ELR (cell line): ENCODE data around the gene RGS7.
A peak's percentile ranks its signal among the peaks of the same experiment; 100 is the strongest.
"Not testable (repeated sequence)": the region's sequence is repeated elsewhere in the genome, so short reads cannot be mapped to it uniquely, and the experiment has no call there.

Source experiments
- DNase-seq: peaks from one replicate; pipeline ENCODE4 v3.0.0-alpha.2; 2015; ENCODE audit warnings: low read depth

The RGS7 gene

DNA sequence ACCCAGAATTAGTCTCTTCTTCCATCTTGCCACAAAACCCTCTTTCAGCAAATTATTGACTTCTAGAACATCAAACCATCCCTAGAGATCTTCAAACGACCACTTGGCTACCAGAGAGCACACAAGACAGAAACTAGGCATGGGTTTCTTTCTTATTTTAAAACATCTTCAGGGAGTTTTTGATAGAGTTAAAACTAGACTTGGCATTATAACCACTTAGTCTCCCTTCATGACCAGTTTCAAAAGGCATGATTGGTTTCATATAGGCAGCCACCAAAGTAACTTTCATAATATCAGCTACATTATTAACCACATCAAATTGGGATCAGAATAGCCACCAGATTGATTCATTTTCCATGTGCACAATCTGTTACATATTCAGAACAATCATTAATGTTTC, 376.7 kb downstream of the RGS7 start:
- DNase-seq, result no peak

DNA sequence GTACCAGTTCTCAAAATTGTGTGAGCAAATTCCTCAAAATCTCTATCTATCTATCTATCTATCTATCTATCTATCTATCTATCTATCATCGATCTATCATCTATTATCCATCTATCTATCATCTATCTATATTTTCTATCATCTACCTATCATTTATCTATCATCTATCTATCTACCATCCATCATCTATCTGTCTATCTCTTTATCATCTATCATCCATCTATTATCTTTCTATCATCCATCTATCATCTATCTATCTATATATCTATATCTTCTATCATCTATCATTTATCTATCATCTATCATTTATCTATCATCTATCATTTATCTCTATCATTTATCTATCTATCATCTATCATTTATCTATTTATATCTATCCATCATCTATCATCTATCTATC, 380.3 kb downstream of the RGS7 start:
- no peak for DNase-seq

DNA sequence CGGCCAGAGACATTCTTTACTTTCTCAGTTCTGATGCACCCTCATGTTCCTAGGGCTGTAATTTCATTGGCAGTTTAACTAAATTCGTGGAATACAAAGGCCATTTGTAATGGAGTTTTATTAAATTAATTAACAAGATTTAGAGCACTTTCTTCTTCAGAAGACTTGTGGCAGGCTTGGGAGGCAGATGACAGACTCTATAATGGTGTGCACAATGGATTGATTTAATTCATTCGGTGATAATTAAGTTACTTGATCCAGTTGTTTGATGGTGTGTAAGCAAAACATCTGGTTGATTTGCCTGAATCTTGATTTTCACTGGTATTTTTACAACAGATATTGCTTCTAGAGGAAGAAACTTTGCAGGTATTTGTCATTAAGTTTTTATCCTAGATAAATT, 383.1 kb downstream of the RGS7 start:
- DNase-seq, result no peak

DNA sequence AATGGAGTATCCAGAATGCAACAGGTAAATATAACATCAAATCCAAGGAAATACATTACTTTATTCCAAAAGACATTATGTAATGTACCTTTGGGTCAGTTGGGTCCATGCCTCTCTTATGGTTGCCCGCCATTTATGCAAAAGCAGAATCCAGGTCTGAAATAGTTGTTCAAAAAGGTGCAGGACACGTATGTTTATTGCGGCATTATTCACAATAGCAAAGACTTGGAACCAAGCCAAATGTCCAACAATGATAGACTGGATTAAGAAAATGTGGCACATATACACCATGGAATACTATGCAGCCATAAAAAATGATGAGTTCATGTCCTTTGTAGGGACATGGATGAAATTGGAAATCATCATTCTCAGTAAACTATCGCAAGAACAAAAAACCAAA, 384.9 kb downstream of the RGS7 start:
- not testable (repeated sequence) for DNase-seq

DNA sequence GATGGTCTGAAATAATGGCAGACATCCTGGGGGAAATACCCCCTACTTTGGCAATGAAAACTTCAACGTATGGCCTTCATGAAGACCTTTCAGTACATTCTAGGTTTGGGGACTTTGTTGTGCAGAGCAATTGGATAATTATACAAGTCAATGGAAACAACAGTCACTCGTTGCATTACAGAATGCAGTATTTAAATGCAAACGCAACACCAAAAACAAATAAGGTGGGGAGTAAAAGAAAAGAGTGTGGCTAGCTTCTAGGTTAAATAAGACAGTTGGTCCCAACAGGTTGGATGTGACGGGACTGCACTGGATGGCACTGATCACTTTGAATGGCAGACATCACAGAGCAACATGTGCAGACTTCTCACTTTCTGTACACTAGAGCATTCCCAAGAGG, 386.8 kb downstream of the RGS7 start:
- DNase-seq, result no peak

DNA sequence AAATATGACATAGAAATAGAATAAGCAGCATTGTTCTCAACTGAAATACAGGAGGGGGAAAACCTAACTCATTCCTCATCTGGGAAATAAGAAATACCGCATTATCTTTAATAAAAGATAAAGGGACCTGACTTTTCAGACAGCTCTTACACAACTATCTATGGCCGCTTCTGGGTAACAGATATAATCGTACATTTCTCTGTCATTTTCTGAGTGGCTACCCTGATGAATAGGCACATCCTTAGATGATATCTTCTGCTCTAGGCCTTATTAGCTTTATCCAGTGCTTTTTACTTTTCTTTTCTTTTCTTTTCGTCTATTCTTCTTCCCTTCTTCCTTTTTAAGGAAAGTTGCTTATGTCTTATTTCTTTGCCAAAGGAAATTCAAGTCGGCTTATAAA, 388.1 kb downstream of the RGS7 start:
- no peak for DNase-seq

DNA sequence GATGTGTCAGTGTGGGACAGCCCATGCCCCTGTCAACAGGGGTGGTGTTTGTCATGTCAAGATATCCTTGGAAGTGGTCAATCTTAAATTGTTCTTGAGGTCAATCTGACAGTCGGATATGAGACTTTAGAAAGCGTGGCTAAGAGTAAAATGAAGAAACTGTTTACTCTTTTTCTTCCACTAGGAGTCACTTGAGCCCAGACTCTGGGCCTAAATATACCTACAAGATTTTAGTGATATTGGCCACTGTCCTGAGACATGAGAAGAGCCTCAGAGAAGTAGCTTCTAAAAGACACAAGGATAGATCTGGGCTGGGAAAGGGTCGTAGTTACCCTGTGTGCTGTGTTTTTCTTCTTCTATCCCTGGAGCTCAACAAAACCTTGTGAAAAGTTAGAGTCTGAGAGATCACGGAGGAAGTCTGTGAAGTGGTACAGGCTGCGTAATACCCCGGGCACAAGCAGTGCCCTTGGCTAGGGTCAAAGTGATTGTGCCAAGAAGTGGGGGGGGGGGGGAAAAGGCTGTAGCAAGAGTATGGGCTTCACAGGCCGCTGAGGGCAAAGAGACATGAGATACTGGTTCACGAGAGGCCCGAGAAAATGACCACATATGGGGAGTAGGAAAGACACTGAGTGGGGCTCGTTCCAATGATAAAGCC, 389.8 kb downstream of the RGS7 start:
- peak; percentile 60 for DNase-seq

DNA sequence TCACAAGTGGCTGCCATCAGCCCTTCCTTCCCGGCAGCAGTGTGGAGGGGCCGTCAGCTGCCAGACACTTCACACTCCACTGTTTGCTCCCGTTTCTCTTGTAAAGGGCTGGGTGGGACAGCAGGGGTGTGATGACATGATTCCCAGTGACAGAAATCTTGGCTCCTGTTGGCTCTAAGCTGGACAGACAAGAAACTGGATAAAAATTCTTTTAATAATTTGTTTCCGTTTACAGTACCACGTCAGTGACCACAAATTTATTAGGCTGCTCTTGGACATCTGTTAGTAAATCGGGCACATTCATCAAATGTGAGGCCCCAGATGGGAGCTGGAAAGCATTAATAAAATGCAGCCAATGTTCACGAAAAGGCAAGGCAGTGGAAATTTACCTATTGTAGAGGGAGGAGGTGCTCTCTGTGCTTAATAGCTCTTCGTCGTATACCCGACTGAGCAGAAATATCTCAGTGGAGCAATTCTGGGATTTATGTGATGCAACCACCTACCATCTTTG, 391.4 kb downstream of the RGS7 start:
- no peak for DNase-seq

DNA sequence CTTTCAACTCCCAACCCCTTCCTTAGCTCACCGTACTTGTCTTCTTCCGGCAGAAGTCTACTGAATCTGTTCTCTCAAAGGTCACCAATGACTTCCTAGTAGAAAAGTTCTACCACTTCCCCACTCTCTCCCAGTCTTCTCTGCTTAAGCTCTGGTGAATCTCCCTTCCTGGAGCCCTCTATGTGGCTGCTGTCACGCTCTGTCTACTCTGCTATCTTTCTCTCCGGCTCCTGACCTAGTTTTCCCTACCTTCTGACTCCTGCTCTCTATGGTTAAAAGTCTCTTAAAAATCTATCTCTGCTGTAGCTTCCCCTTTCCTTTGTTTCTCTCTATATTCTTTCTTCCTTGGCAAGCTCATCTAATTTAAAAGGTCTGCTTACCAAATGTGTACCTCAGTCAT, 394.9 kb downstream of the RGS7 start:
- no peak for DNase-seq

DNA sequence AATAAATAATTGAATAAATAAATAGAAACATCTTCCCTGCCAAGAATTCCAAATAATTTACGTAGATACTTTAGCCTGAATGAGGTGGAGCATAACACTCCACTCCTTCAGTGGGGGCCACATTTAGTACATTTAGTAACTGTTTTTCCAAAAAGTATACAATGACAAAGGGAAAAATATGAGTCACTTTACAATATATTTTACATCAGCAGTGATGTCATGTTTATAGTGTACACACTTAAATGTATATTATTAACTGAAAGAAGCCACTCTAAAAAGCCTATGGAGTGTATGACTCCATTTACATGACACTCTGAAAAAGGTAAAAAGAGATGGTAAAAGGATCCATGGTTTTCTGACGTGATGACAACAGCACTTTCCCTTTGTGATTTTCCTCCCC, 400.6 kb downstream of the RGS7 start:
- DNase-seq, result no peak

DNA sequence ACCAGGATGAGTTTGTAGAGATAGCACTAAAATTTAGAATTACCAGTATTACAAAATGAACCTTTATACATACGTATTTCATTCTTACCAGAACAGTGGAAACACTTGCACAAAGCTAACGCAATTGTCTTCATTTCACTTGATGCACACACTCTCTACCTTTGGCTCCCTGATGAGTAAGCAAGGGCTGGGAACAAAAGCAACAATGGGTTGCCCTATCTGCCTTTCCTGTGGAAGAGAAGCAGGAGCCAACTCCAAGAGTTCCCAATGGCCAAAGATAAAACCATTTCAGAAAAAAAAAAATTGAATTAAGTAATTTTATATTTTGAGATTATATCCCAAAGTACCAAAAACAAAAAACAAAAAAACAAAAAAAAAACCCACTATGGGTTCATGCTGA, 401.0 kb downstream of the RGS7 start:
- DNase-seq, result no peak

DNA sequence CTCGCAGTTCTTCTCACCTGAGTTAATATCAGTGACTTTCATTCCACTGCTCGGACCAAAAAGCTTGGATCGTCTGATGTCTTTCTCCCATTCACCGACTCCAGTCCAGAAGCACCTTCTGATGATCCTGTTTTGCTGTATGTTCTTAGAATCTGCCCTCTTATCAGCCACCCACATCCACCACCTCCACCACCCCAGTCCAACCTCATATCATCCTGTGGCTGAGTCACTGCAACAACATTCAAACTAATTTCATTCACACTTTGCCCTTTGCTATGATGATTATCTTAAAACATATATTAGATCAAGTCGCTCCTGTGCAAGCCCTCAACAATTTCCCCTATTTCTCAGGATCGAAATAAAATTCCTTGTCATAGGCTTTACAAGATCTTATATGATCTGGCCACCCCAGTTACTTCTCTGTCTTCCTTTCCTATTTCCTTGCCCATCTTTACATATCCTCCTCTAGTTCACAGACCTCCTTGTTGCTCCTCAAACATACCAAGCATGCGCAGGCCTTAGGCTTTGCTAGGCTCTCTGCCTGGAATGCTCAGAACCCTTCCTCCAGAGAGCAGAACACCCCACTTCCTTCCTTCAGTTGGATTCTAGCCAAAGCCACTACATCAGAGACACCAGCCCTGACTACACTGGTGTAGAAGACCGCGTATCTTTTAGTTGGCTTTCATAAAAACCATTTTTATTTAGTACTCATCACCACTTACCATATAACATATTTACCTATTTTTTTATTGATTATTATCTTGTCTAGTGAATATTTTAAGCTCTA, 409.4 kb downstream of the RGS7 start:
- DNase-seq, result no peak

DNA sequence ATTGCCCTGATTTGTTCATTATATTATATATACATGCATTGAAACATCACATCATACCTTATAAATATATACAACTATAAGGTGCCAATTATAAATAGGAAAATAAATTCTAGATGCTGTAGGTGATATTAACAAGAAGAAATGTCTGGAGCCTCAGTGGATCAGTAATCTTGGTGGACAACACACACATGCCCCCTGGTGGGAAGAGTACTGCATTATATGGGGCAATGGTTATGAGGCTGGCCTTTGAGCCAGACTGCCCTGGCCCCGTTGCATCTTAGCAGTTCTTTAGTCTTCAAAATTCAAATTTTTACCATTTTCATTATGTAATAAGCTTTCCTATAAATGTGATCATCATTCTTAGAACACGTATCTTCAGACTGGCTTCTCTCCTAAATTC, 410.1 kb downstream of the RGS7 start:
- DNase-seq, result peak; percentile 72

DNA sequence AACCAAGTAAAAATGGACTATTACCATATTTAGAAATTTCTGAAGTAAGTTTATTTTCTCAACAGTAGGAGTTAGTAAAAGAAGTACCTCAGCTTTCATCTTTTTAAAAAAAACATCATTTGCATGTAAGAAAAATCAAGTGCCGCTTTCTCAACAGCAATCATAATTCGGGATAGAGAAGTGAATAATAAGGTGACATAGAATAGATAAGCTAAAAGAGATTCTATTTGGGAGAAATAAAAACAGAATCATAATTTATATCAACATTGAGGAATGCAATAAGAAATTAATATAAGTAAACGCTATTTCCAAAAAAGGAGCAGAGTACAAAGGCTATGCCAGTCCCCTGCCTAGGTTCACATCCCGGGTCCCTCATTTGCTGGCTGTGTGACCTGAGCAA, 414.1 kb downstream of the RGS7 start:
- no peak for DNase-seq

DNA sequence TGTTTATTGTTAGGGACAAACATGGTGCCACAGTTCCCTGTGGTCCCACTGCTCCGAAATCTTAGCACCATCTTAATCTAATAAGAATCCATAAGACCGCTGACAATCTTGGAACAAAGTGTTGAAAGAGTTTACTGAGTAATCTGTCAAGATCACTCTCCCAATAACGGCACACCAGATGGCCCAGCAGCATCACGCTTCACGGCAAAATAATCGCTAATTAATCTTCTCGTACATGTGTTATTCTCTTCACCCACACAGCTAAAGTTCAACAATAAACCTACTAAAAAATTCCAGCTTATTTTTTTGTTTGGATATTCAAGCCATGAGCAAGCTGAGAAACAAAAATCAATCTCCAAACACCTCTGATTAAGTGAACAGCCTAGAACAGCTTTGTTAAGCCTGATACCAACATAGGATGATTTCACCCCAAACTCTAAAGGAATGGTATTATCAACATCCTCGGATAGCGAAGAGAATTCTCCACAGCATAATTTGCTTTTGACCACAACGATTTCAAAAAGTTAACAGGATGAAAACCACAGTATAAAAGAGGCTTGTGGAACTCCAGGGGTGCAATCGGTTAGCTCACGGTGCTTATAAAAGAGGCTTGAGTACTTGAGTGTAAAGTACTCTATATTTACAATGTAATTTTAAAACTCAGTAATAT, 415.2 kb downstream of the RGS7 start:
- DNase-seq, result no peak

DNA sequence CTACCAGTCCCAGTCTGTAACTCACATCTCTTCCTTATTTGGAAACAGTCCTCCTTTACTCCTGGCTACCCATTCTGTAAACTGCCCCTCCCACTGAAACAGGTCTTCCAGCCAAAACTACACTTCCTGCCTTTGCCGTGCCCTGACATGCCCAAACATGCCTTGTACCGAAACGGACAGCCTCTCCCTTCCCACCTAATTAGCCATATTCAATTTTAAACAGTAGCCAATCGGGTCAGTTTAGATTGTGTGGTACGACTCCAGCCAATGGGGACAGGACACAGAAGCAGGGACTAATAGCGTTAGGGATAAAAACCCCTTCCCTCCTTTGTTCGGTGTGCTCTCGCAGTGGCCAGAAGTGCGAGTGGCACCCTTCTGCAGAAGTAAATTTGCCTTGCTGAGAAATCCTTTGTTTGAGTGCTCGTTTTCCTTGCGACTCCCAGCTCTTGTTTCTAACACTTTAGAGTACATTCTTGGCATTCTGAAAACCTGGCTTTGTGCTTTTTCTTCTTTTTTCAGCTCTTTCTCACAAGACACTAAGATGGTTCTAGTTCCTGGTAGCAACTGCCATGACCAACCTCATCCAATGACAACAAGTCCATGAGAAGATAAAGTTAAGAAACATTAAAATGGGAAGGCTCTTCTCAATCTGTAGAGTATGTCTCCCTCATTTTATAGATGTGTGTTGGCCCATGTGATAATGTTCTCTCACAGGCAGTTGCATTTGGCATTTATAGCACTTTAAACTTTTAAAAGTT, 419.9 kb downstream of the RGS7 start:
- DNase-seq, result no peak

DNA sequence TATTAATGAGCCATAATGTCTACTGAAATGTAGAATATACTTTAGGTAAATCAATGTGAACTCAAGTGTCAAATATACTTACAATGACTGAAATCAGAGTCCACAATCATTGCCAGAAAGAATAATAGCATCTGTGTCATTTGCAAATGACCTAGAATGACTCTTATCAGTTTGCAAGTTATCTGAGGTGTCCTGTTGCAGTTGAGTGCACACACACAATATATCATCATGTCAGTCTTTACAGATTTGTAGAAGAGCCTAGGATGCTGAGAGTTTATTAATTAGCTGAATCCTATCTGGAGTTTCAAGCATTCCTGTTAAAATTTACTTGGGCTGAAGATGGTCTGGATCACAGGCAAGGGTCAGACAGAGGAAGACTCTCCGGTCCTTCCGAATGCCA, 421.1 kb downstream of the RGS7 start:
- no peak for DNase-seq

DNA sequence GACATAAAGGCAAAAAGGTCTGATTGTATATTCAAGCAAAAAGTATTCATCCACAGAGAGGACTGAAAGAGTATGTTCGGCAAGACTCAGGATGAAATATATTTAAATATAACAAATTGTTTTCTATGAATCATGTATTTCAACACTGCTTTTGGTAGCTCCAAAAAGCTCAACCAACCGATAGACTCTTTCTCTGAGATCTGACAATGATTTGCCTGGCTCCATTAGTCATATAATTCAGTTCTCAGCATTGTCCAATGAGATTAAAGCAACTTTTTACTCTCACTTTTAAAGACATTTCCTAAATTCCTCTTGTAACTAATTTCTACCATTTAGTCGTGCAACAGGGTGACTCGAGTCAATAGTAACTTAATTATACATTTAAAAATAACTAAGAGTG, 426.0 kb downstream of the RGS7 start:
- DNase-seq, result no peak

DNA sequence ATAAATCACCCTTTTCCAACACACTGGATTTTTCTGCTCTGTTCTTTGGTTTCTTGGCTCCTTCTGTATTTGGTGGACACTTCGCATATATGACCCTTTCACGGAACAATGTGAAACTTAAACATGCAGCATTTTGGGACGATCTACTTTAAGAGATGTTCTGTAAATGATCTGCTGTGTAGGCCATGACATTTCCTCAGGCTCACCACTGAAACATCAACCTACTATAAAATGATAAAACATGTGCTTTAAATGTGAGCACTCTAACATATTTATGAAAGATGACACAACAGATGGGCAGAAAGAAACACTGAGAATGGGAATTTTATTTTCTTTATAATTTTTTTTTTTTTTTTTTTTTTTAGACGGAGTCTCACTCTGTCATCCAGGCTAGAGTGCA, 428.7 kb downstream of the RGS7 start:
- no peak for DNase-seq

DNA sequence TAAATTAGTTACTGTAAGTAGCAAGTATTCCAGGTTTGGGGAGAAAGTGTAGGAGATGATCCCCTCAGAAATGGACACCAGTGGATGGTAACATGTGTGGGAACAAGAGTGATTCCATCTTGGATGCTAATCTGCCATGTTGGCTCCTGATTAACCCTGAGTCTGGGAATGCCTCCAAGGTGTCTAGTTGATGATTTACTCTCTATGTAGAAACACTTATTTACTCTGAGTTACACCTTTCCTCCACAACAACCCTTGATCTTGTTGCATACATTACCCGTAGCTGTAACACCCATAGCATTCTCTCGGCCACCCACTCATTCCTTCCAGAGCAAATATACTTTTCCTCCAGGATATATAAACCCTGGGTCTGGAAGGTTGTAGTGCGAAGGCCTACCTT, 429.2 kb downstream of the RGS7 start:
- no peak for DNase-seq

DNA sequence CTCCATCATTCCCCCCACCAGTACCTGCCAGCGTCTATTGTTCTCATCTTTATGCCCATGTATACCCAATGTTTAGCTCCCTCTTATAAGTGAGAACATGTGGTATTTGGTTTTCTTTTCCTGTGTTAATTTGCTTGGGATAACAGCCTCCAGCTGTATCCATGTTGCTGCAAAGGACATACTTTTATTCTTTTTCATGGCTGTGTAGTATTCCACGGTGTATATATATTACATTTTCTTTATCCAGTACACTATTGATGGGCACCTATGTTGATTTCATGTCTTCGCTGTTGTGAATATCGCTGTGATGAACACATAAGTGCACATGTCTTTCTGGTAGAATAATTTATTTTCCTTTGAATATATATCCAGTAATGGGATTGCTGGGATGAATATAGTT, 431.7 kb downstream of the RGS7 start:
- DNase-seq, result no peak

DNA sequence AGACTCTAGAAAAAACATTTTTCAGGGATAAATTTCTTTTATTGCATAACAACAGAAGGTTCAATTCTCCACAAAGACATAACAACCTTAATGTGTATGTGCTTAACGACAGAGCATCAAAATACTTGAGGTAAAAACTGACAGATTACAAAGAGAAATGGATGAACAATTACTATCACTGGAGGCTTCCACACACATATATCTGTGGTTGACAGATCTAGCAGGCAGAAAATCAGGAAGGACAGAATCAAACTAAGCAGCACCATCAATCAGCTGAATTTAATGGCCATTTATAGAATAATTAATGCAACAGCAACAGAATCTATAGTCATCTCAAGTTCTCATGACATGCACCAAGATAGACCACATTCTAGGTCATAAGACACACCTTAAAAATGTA, 439.0 kb downstream of the RGS7 start:
- DNase-seq, result no peak

DNA sequence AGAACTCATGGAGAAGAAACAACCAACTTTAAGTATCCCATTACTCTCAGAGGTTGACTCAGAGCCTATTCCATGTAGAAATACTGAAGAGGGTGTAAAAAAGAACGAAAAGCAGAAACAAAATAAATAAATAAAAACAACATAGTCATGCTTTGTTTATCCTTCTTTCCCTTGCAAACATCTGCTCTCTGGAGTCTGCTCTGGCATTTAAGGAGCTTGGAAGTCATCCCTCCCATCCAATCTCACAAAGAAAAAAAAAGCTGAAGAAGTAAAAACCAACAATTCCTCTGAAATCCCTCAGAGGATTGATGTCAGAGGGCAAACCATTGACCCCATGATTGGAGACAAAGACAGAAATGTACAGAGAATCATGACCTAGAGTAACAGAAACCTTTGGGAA, 442.5 kb downstream of the RGS7 start:
- DNase-seq, result no peak
